Esophagus (tissue), 2 donors: ENCODE results near the gene TCHHL1. TPM values are rescaled to one million over a fixed set of nuclear protein-coding genes. Genes with fewer than 3 reads are reported as not detected.

Experiments used
- H3K27ac ChIP-seq, 2 donors: one replicate each; pipeline ENCODE4 v1.5.1; 2013; ENCODE audit warnings: low read depth in 2 of 2, mild to moderate bottlenecking in 2 of 2, inconsistent platforms in 1 of 2, low read length in 1 of 2, moderate library complexity in 1 of 2
- H3K27me3 ChIP-seq, 2 donors: one replicate each; pipeline ENCODE4 v1.6.1; 2013; ENCODE audit warnings: low read length in 2 of 2, control low read depth in 1 of 2, mild to moderate bottlenecking in 1 of 2; ENCODE audit not compliant: insufficient read depth in 2 of 2, control insufficient read depth in 1 of 2
- H3K36me3 ChIP-seq, 2 donors: one replicate each; pipeline ENCODE4 v1.6.1; 2013; ENCODE audit warnings: low read length in 1 of 2; ENCODE audit not compliant: control insufficient read depth in 2 of 2, insufficient read depth in 2 of 2
- H3K4me1 ChIP-seq, 2 donors: one replicate each; pipeline ENCODE4 v1.6.1; 2013; ENCODE audit warnings: low read length in 1 of 2; ENCODE audit not compliant: control insufficient read depth in 2 of 2, insufficient read depth in 2 of 2
- H3K4me3 ChIP-seq, 2 donors: one replicate each; pipeline ENCODE4 v1.5.1; 2013; ENCODE audit warnings: low read length in 2 of 2, mild to moderate bottlenecking in 2 of 2, low read depth in 1 of 2, moderate library complexity in 1 of 2
- H3K9me3 ChIP-seq, 2 donors: one replicate each; pipeline ENCODE4 v1.6.1; 2013; ENCODE audit warnings: mild to moderate bottlenecking in 2 of 2, low read depth in 1 of 2, low read length in 1 of 2, moderate library complexity in 1 of 2; ENCODE audit not compliant: control insufficient read depth in 2 of 2, insufficient read depth in 1 of 2
- WGBS, 2 donors: extraction: QIAGEN DNeasy Blood & Tissue Kit; methylation state at CpG; one replicate each; pipeline ENCODE4 v1.1.7; 2013; 5-methylcytosine and 5-hydroxymethylcytosine counted together
- polyA plus RNA-seq, 2 donors: library from polyadenylated mRNA; stranded (reverse); fragments of 200-250 nt; gene quantifications; one replicate each; pipeline ENCODE4 v1.2.3, GENCODE V29; 2013
- donor health status: healthy with polysubstance abuse.
- donor health status: Bipolar disorder and iron deficiency.

Gene TCHHL1
- polyA plus RNA-seq, 2 donors = not detected

DNA sequence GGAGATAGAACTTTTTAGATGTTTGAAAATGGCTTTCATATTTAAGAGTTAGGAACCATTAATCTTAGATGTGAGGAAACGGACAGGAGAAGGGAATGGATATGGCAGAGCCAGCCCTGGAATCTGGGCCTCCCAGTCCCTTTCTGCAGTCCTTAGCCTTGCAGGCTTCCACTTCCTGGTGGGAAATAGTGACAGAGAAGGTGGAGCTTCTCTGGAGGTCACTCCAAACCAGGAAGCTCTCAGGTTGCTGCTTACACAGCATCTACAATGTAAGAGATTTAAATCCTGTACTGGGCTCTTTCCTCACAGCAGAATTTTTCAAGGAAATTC, 54.6 kb downstream of the TCHHL1 start:
- H3K9me3 ChIP-seq = no peaks in the 10 kb centered on the region
- H3K4me1 ChIP-seq = no peaks in the 10 kb centered on the region
- H3K27ac ChIP-seq = peak overlapping the region; percentile 91 to 93
- H3K36me3 ChIP-seq = peaks cover 10 to 19% of the 10 kb centered on the region in 2 donors
- no peaks in the 10 kb centered on the region for H3K27me3 ChIP-seq
- WGBS, 2 donors = 34 to 50% methylated on average over 1 of the region's 1 CpG
- H3K4me3 ChIP-seq = peak overlapping the region; percentile 43 to 93

Other genes starting within 250 kb of the TCHHL1 start
- under 1 TPM; 0.12 to 0.19 TPM for gene C2CD4D, start 249.2 kb downstream of the TCHHL1 start, polyA plus RNA-seq
- gene THEM5, start 235.4 kb downstream of the TCHHL1 start, polyA plus RNA-seq = 1 to 10 TPM; 1.5 to 1.7 TPM
- 1 to 10 TPM; 5.5 to 7.2 TPM for gene THEM4, start 179.6 kb downstream of the TCHHL1 start, polyA plus RNA-seq
- 1,000 to 10,000 TPM; 1,247 to 2,455 TPM for gene S100A10, start 95.2 kb downstream of the TCHHL1 start, polyA plus RNA-seq
- gene S100A11, start 52.1 kb downstream of the TCHHL1 start, polyA plus RNA-seq = over 10,000 TPM in 1 of 2 donors, 1,000 to 10,000 TPM in 1; 5,583 to 11,944 TPM
- under 1 TPM; 0.13 to 0.33 TPM for gene TCHH, start 26.4 kb upstream of the TCHHL1 start, polyA plus RNA-seq
- 1 to 10 TPM in 1 of 2 donors, under 1 TPM in 1; 0.20 to 1.3 TPM for gene RPTN, start 70.2 kb upstream of the TCHHL1 start, polyA plus RNA-seq
- under 1 TPM; 0.01 to 0.08 TPM for gene HRNR, start 135.1 kb upstream of the TCHHL1 start, polyA plus RNA-seq
- gene FLG, start 236.2 kb upstream of the TCHHL1 start, polyA plus RNA-seq = 10 to 100 TPM in 1 of 2 donors, 1 to 10 TPM in 1; 1.8 to 34.7 TPM